Measurements from ENCODE around the gene AMIGO3.

GRCh38 chr3:49754536-49754935, 35.1 kb upstream of the AMIGO3 start:
- TF ChIP-seq CTCF (IDR thresholded peaks at IDR 0.05) = no peak
- no peak for TF ChIP-seq POLR2A (IDR thresholded peaks at IDR 0.05)

All from testis (tissue), 2 donors.